ENCODE results near the gene CLDN19.

CLDN19 gene

GRCh38 chr1:42750041-42750440 is 10.0 kb upstream of the CLDN19 start:
- no peak overlapping the region for H3K4me3 Mint-ChIP-seq
- peaks cover 53% of the 10 kb centered on the region for H3K36me3 Mint-ChIP-seq (ENCODE audit: low read depth)
- H3K4me1 Mint-ChIP-seq (ENCODE audit: low read depth), result no peaks in the 10 kb centered on the region
- H3K27me3 Mint-ChIP-seq (ENCODE audit: low read depth), result no peaks in the 10 kb centered on the region
- H3K9me3 Mint-ChIP-seq, result no peaks in the 10 kb centered on the region
- no peak overlapping the region for H3K27ac Mint-ChIP-seq

- no peaks in the 10 kb centered on the region for H3K9me3 Mint-ChIP-seq
- no peak overlapping the region for H3K4me3 Mint-ChIP-seq
- H3K27me3 Mint-ChIP-seq (ENCODE audit: low read depth), result no peaks in the 10 kb centered on the region
- peaks cover 44% of the 10 kb centered on the region for H3K36me3 Mint-ChIP-seq (ENCODE audit: low read depth)
- H3K4me1 Mint-ChIP-seq (ENCODE audit: low read depth), result no peaks in the 10 kb centered on the region
- peak overlapping the region; percentile 41 for H3K27ac Mint-ChIP-seq
Measured at GRCh38 chr1:42748461-42749410, 8.7 kb upstream of the CLDN19 start.

- H3K27ac Mint-ChIP-seq, result no peak overlapping the region
- peaks cover 39% of the 10 kb centered on the region for H3K36me3 Mint-ChIP-seq (ENCODE audit: low read depth)
- H3K27me3 Mint-ChIP-seq (ENCODE audit: low read depth), result no peaks in the 10 kb centered on the region
- no peaks in the 10 kb centered on the region for H3K9me3 Mint-ChIP-seq
- H3K4me1 Mint-ChIP-seq (ENCODE audit: low read depth), result no peaks in the 10 kb centered on the region
- no peak overlapping the region for H3K4me3 Mint-ChIP-seq
Measured at GRCh38 chr1:42748021-42748420, 8.0 kb upstream of the CLDN19 start.

- no peaks in the 10 kb centered on the region for H3K27me3 Mint-ChIP-seq (ENCODE audit: low read depth)
- H3K4me1 Mint-ChIP-seq (ENCODE audit: low read depth), result no peaks in the 10 kb centered on the region
- no peak overlapping the region for H3K27ac Mint-ChIP-seq
- H3K9me3 Mint-ChIP-seq, result no peaks in the 10 kb centered on the region
- H3K4me3 Mint-ChIP-seq, result no peak overlapping the region
- peaks cover 31% of the 10 kb centered on the region for H3K36me3 Mint-ChIP-seq (ENCODE audit: low read depth)
Measured at GRCh38 chr1:42747125-42747524, 7.1 kb upstream of the CLDN19 start.

DNA sequence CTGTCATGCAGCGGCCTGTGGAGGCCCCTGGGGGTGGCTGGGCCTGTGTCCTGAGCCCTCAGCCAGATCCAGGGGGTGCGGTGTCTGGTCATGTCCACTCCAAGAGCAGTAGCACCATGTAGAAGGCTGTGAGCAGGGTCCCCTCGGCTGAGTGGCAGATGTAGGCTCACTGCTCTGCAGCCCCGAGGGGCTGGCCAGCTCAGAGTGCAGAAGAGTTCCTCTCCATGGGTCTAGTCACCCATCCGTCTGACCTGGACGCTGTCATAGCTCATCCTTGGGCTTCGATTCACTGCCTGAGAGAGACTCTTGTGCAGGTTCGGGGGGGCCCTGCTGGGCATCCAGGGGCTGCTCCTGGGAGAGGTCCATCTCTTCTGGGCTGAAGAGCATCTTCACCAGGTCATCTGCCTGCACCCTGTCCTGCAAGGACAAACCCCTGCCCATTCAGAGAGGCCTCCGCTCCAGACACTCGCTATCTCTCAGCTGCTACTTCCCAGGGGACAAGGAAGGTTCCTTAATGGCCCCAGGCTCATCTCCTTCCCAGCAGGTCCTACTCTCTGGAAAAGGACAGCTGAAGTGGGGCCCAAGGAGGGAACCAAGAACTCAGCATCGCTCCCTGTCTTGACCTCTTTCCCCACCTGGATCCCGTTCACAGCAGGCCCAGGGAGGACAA is 6.5 kb upstream of the CLDN19 start:
- Mint-ChIP-seq H3K27ac (no peak overlapping the region), H3K4me3 (no peak overlapping the region), H3K36me3 (ENCODE audit: low read depth) (peaks cover 26% of the 10 kb centered on the region), H3K27me3 (ENCODE audit: low read depth) (no peaks in the 10 kb centered on the region), H3K9me3 (no peaks in the 10 kb centered on the region), H3K4me1 (ENCODE audit: low read depth) (no peaks in the 10 kb centered on the region)

DNA sequence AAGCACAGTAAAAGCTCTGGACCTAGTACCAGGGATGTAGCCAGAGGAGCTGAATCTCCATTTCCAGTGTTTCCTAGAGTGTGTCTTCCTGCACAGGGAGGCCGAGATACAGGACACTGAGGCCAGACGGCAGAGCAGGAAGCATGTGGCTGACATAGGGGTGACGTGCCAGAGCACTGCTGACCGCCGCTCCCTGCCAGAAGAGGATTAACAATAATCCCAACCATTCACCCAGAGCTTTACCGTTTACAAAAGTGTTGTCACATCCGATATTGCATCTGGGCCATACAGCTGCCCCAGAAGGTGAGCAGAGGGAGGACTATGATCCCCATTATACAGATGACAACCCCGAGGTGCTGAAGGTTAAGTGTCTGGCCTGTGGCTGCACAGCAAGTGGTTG is 5.8 kb upstream of the CLDN19 start:
- Mint-ChIP-seq H3K36me3 (ENCODE audit: low read depth) (peaks cover 25% of the 10 kb centered on the region), H3K4me3 (no peak overlapping the region), H3K4me1 (ENCODE audit: low read depth) (no peaks in the 10 kb centered on the region), H3K9me3 (no peaks in the 10 kb centered on the region), H3K27me3 (ENCODE audit: low read depth) (no peaks in the 10 kb centered on the region), H3K27ac (peak overlapping the region; percentile 24)

GRCh38 chr1:42744148-42744413 is 4.0 kb upstream of the CLDN19 start:
- H3K4me3 Mint-ChIP-seq, result no peak overlapping the region
- peaks cover 12% of the 10 kb centered on the region for H3K36me3 Mint-ChIP-seq (ENCODE audit: low read depth)
- no peaks in the 10 kb centered on the region for H3K4me1 Mint-ChIP-seq (ENCODE audit: low read depth)
- H3K27ac Mint-ChIP-seq, result no peak overlapping the region
- H3K27me3 Mint-ChIP-seq (ENCODE audit: low read depth), result no peaks in the 10 kb centered on the region
- H3K9me3 Mint-ChIP-seq, result no peaks in the 10 kb centered on the region

DNA sequence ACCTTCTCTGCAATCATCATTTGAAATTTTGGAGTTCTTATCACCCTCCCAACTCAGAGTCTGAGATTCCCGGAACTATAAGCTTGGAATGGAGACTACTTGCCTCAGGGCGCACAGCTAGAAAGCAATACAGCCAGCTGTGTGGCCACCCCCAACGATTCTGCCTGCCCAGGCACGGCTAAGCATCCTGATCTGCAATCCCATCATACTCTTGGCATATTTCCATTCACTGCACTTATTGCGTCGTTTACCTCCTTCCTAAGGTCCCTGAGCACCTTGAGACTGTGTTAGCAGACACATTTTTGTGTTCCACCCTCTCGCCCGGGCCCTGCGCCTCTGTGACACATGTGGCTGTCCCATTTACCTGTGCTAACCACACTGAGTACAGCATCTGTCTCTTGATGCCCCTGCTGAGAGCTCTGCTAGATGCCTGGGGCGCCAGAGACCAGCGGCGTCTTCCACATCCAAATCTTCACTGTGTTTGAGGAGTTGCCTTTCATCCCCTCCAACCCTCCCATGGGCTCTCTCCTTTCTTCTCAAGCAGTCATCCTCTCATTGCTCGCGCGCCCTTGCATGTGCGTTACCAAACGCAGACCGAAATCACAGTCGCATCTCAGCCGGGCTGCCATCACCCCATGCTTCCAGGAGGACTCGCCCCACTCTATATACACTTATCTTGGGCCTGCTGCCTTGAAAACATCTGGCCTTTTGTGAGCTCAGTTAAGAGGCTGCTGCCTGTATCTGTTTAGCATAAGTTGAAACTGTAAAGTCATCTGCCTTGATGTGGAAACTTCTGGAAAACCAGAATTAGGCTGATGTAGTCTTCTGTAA is 3.5 kb upstream of the CLDN19 start:
- no peak overlapping the region for H3K4me3 Mint-ChIP-seq

DNA sequence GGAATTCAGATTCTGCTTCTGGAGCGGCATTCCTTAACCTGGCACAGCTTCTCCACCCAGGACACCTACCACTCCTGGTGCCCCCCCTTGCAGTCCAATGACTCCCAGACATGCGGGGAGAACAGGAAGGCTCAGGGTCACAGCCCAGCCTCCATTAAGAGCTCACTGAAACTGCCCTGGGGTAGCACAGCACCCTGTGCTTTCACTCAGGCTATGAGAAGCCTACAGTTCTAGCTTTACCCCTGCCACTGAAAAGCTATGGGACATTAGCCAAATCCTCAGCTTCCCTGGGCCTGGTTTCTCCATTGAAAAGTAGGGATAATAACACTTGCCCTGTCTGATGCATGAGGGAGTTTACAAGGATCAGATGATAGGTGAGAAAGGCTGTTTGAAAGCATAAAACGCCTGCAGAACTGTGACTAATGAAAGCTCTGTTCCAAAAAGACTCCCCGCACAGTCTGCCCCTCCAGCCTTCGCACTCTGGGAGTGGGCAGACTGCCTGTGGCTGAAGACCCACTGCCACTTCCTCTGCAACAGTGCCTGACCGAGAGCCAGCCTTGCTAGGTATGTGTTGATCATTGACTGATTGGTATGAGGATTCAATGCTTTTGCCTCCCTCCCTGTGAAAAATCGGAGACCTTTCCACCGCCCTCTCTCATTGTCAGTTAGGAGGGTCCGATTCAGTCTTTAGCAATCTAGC is 2.7 kb upstream of the CLDN19 start:
- no peak overlapping the region for H3K4me3 Mint-ChIP-seq
- no peaks in the 10 kb centered on the region for H3K27me3 Mint-ChIP-seq (ENCODE audit: low read depth)
- H3K36me3 Mint-ChIP-seq (ENCODE audit: low read depth), result peaks cover 5% of the 10 kb centered on the region
- no peaks in the 10 kb centered on the region for H3K9me3 Mint-ChIP-seq
- no peak overlapping the region for H3K27ac Mint-ChIP-seq
- H3K4me1 Mint-ChIP-seq (ENCODE audit: low read depth), result no peaks in the 10 kb centered on the region

More for the DNA sequence above, 3.5 kb upstream of the CLDN19 start:
- H3K4me1 Mint-ChIP-seq (ENCODE audit: low read depth), result no peaks in the 10 kb centered on the region
- H3K27ac Mint-ChIP-seq, result no peak overlapping the region
- H3K27me3 Mint-ChIP-seq (ENCODE audit: low read depth), result no peaks in the 10 kb centered on the region
- peaks cover 7% of the 10 kb centered on the region for H3K36me3 Mint-ChIP-seq (ENCODE audit: low read depth)
- H3K9me3 Mint-ChIP-seq, result no peaks in the 10 kb centered on the region

DNA sequence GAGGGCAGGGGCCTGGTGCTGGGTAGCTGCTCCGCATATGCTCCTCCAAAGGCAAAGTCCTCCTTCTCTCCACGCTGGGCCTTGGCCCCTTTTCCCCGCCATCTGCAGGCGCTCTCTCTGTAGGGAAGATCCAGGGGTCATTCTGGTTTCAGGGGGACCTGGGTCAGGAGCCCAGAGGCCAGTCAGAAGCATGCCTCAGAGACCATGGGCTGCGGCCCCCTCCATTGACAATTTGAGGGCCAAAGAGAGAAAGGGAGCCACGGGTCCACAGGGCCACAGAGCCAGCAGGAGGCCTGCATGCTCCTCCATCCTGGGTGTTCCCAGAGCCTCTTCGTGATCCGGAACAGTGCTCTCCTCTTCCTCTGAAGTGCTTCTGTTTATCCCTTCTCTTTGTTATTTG is 2.1 kb upstream of the CLDN19 start:
- no peaks in the 10 kb centered on the region for H3K27me3 Mint-ChIP-seq (ENCODE audit: low read depth)
- no peak overlapping the region for H3K27ac Mint-ChIP-seq
- no peaks in the 10 kb centered on the region for H3K9me3 Mint-ChIP-seq
- H3K36me3 Mint-ChIP-seq (ENCODE audit: low read depth), result peaks cover 5% of the 10 kb centered on the region
- peaks cover 3% of the 10 kb centered on the region for H3K4me1 Mint-ChIP-seq (ENCODE audit: low read depth)
- H3K4me3 Mint-ChIP-seq, result no peak overlapping the region

DNA sequence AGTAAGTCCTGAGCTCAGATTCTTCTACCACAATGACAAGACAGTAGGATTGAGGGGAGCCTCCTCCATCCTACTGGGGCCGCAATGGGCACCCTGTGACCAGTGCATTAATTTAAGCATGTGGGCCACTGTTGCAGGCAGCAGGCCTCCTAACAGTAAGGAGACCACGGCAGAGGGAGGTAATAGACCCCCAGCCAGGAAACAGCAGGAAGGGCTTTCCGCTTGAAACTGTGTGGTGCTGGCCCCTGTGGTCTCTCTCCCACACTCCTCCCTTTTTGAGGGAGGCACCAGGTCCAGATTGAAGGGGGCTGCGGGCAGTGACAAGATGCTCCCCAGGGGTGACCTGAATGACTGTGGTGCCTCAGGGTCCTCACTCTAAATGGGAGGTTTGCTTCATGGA is 1.7 kb upstream of the CLDN19 start:
- no peaks in the 10 kb centered on the region for H3K27me3 Mint-ChIP-seq (ENCODE audit: low read depth)
- peaks cover 2% of the 10 kb centered on the region for H3K36me3 Mint-ChIP-seq (ENCODE audit: low read depth)
- no peaks in the 10 kb centered on the region for H3K9me3 Mint-ChIP-seq

DNA sequence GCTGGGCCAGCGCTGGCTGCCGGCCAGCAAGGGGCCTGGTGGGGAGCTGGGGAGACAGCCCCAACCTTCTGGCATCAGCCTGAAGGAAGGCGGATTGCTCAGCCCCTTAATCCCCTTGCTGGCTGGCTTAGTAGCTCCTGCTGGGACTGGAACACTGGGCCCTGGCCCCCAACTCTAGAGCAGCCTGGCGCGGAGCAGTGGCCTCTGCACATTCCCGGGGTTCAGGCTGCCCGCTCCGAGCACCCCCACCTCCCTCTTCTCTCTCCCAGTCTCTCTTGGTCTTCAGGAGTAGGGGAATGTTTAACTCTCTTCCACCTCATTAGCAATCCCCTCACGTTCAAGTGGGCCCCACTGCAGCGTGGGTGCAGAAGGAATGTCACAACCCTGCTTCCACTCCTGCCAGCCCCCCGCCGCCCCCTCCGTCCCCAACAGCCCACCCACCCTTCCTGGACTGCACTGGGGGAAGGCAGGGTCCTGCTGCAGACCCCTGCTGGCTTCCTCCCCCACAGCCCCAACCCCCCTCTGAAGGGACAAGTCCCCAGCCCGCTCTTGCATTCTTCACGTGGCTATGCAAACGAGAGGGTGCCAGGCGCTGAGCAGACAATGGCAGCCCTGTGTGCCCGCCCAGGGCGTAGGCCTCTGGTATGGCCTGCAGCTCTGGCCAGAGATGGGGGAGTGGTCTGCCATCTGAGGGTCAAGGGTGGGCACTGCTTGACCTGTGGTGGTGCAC is 980 bp upstream of the CLDN19 start:
- H3K4me1 Mint-ChIP-seq (ENCODE audit: low read depth), result peaks cover 7% of the 10 kb centered on the region
- no peaks in the 10 kb centered on the region for H3K36me3 Mint-ChIP-seq (ENCODE audit: low read depth)
- H3K27me3 Mint-ChIP-seq (ENCODE audit: low read depth), result no peaks in the 10 kb centered on the region
- no peaks in the 10 kb centered on the region for H3K9me3 Mint-ChIP-seq
- H3K4me3 Mint-ChIP-seq, result no peak overlapping the region
- no peak overlapping the region for H3K27ac Mint-ChIP-seq

More for the DNA sequence above, 1.7 kb upstream of the CLDN19 start:
- Mint-ChIP-seq H3K27ac (no peak overlapping the region), H3K4me1 (ENCODE audit: low read depth) (peaks cover 7% of the 10 kb centered on the region), H3K4me3 (no peak overlapping the region)

DNA sequence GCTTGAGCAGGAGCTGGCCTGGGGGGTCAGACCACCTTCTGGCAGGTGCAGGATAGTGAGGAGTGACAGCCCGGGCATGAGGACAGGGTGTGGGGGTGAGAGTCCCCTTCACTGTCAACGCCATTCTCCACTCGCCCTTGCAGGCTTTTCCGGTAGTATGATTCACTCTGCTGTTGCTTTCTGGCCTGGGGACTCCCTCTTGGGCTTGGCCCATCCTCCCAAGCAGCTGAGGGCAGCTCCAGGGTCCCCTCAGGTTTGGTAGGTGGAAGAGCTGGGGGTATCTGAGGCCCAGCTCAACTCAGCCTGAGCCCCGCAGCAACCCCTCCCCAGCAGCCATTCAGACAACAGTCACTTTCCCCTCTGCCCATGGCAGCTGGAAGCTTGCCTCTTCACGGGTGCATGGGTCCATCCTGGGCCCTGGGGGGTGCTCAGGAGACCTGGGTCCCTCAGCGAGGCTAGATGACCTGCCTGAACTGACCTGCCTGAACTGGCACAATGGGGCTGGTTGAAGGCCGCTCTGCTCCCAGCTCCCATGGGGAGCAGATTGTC is 1.3 kb downstream of the CLDN19 start:
- Mint-ChIP-seq H3K27ac (no peak overlapping the region), H3K36me3 (ENCODE audit: low read depth) (no peaks in the 10 kb centered on the region), H3K4me1 (ENCODE audit: low read depth) (peaks cover 7% of the 10 kb centered on the region), H3K9me3 (no peaks in the 10 kb centered on the region), H3K27me3 (ENCODE audit: low read depth) (no peaks in the 10 kb centered on the region), H3K4me3 (no peak overlapping the region)

Measured in T-helper 1 cell treated with Interleukin-12 subunit alpha and Interleukin-12 subunit beta and Interleukin-4 antibody, amounts not matched to agents 30 μg/mL and 1 μg/mL, for 36 hours (primary cell).